DOHH2 (cell line): ENCODE results near the gene ARHGEF9.

ENCODE experiments used
- EZH2phosphoT487 ChIP-seq: fragments of 200-600 bp; sonication (generic); IDR thresholded peaks from 2 replicates; pipeline ENCODE4 v1.6.1; 2017; ENCODE audit warnings: borderline replicate concordance, mild to moderate bottlenecking, antibody characterized with exemption, low read length, moderate library complexity, mixed read lengths
- TF ChIP-seq, protein P1 (sequence below): fragments of 200-600 bp; sonication (generic); IDR thresholded peaks from one replicate; pipeline ENCODE4 v1.5.1; 2014; ENCODE audit warnings: antibody characterized with exemption, mild to moderate bottlenecking, low read depth, low read length; ENCODE audit not compliant: poor library complexity, severe bottlenecking

DNA sequence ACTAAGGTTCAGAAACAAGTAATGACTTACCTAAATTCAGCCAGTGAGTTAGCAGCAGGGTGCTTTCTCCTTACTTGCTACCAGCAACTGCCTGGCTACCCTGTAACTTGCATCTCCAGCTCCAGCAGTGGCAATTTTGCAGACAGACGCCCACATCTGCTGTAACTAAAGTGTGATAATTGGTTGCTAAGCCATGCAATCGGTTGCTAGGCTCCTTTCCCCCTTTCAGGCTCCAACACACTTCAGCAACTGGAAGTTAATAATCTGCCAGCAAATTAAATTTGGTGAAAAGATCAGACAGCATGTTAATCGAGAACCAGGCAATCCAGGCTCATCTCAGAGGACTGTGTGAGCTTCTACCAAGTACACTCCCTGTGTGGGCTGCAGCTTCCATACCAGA is 24.2 kb upstream of the ARHGEF9 start:
- TF ChIP-seq, protein P1, sequence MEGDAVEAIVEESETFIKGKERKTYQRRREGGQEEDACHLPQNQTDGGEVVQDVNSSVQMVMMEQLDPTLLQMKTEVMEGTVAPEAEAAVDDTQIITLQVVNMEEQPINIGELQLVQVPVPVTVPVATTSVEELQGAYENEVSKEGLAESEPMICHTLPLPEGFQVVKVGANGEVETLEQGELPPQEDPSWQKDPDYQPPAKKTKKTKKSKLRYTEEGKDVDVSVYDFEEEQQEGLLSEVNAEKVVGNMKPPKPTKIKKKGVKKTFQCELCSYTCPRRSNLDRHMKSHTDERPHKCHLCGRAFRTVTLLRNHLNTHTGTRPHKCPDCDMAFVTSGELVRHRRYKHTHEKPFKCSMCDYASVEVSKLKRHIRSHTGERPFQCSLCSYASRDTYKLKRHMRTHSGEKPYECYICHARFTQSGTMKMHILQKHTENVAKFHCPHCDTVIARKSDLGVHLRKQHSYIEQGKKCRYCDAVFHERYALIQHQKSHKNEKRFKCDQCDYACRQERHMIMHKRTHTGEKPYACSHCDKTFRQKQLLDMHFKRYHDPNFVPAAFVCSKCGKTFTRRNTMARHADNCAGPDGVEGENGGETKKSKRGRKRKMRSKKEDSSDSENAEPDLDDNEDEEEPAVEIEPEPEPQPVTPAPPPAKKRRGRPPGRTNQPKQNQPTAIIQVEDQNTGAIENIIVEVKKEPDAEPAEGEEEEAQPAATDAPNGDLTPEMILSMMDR, result no peak
- no peak for TF ChIP-seq EZH2phosphoT487
